ENCODE results near the gene SNRK.
A peak's percentile ranks its signal among the peaks of the same experiment; 100 is the strongest.

Gene SNRK, protein sequence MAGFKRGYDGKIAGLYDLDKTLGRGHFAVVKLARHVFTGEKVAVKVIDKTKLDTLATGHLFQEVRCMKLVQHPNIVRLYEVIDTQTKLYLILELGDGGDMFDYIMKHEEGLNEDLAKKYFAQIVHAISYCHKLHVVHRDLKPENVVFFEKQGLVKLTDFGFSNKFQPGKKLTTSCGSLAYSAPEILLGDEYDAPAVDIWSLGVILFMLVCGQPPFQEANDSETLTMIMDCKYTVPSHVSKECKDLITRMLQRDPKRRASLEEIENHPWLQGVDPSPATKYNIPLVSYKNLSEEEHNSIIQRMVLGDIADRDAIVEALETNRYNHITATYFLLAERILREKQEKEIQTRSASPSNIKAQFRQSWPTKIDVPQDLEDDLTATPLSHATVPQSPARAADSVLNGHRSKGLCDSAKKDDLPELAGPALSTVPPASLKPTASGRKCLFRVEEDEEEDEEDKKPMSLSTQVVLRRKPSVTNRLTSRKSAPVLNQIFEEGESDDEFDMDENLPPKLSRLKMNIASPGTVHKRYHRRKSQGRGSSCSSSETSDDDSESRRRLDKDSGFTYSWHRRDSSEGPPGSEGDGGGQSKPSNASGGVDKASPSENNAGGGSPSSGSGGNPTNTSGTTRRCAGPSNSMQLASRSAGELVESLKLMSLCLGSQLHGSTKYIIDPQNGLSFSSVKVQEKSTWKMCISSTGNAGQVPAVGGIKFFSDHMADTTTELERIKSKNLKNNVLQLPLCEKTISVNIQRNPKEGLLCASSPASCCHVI

GRCh38 chr3:43286115-43286840, at the start of gene SNRK:
Gene SNRK, plus strand, starts transcription at chr3:43286540. Its CDS starts 16,664 bp downstream, at chr3:43303204.
- peak within 1 kb of the TSS; percentile 73 for H3K27ac ChIP-seq
- peak within 1 kb of the TSS; percentile 66 for H3K4me3 ChIP-seq (ENCODE audit: low read depth, low read length)

DNA sequence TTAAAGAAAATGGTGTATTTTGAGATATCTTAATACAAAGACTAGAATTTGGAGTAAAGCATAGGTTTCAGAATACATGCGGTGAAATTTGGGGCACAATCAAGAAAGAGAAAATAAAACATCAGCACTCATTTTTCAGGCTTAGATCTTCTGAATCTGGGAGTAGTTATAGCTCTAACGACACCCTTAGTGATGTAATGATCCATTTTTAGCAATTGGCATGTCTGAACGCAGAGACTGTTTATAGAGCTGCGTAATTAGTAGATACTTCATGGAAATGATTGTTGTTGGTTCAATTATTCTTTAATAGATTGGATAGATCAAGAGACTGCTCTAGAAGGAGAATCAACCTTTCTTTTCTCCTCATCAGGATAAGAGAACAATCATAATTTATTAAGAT, 47.5 kb upstream of the SNRK start:
- no peak for DNase-seq
- no peaks in the 10 kb centered on the region for H3K36me3 ChIP-seq

More at GRCh38 chr3:43286115-43286840, at the start of gene SNRK:
- Histone ChIP-seq H3K36me3 (peaks cover 11% of the 10 kb centered on the region), H3K9me3 (ENCODE audit: severe bottlenecking) (no peaks in the 10 kb centered on the region), H3K27me3 (ENCODE audit: insufficient read depth, low read depth, severe bottlenecking) (no peaks in the 10 kb centered on the region)
- TF ChIP-seq, protein P1, sequence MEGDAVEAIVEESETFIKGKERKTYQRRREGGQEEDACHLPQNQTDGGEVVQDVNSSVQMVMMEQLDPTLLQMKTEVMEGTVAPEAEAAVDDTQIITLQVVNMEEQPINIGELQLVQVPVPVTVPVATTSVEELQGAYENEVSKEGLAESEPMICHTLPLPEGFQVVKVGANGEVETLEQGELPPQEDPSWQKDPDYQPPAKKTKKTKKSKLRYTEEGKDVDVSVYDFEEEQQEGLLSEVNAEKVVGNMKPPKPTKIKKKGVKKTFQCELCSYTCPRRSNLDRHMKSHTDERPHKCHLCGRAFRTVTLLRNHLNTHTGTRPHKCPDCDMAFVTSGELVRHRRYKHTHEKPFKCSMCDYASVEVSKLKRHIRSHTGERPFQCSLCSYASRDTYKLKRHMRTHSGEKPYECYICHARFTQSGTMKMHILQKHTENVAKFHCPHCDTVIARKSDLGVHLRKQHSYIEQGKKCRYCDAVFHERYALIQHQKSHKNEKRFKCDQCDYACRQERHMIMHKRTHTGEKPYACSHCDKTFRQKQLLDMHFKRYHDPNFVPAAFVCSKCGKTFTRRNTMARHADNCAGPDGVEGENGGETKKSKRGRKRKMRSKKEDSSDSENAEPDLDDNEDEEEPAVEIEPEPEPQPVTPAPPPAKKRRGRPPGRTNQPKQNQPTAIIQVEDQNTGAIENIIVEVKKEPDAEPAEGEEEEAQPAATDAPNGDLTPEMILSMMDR (IDR thresholded peaks at IDR 0.05; ENCODE audit: low read depth, low read length), result no peak
- peak; percentile 88 for DNase-seq

DNA sequence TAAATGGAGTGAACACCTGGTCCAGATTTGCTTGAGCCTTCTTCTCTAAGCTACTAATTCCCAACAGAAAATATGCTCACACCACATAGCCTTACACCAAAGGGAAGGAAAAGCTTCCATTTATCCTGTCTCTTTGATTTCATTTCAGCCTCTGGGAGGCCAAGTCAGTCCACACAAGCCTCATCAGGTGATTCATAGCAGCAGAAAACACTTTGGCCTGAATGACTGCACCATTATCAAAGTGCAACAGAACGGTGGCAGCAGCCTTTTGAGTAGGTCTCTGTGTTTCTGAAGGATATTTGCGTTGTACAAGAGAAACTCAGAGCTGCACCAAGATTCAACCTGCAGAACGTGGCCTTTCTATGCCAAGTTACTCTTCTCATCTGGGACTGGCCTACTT, 46.6 kb upstream of the SNRK start:
- H3K27ac ChIP-seq, result no peak overlapping the region

More for the DNA sequence above, 47.5 kb upstream of the SNRK start:
- no peak overlapping the region for H3K4me3 ChIP-seq (ENCODE audit: low read depth, low read length)
- H3K27ac ChIP-seq, result no peak overlapping the region
- peaks cover 10% of the 10 kb centered on the region for H3K9me3 ChIP-seq (ENCODE audit: severe bottlenecking)
- TF ChIP-seq, protein P1 (IDR thresholded peaks at IDR 0.05; ENCODE audit: low read depth, low read length), result no peak
- H3K27me3 ChIP-seq (ENCODE audit: insufficient read depth, low read depth, severe bottlenecking), result no peaks in the 10 kb centered on the region

DNA sequence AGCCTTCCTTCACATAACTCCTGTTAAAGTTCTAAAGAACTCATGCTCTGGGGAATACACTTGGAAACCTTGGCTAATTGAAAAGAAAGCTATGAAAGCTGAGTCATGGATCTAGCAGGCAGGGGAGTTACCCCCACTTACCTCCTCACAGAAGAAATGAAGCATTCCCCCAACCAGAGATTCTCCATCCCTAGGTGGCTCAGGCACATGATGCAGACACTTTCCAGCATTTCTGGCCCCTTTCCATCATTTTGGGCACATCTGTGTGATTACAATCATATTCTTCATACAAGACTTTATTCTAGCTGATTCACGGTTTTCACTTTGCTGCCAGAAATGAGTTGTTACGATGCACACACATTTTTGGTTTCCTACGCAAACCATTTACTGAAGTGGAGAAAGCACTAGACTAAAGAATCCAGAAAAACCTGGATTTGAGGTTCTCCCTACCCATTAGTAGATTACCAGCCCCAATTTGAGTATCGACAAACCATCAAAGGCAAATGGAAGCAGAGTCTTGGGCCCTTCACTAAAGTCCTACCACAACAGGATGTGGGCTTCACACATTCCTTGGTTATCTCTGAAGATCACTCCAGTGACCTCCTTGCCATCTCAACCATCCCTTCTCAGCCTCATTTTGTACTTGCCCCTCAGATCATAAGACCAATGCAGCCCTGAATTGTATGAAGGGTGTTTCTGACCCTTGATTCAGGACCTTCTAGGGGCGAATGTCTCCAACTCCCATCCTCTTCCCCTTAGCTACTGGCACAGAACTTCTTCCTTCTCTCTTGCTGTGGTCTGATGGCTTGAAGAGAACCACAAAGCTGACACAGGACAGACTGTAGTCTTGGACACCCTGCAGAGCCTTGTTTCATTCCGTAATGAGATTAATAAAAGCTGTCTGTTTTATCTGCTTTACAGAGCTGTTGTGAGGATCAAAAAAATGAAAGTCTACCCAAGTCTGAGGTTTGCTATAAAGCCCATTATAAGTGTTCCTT, 42.5 kb upstream of the SNRK start:
- Histone ChIP-seq H3K4me3 (ENCODE audit: low read depth, low read length) (no peak overlapping the region), H3K27ac (no peak overlapping the region), H3K36me3 (no peaks in the 10 kb centered on the region), H3K9me3 (ENCODE audit: severe bottlenecking) (peaks cover 10% of the 10 kb centered on the region), H3K27me3 (ENCODE audit: insufficient read depth, low read depth, severe bottlenecking) (no peaks in the 10 kb centered on the region)
- DNase-seq, result no peak
- TF ChIP-seq, protein P1 (IDR thresholded peaks at IDR 0.05; ENCODE audit: low read depth, low read length), result no peak

More for the DNA sequence above, 46.6 kb upstream of the SNRK start:
- Histone ChIP-seq H3K9me3 (ENCODE audit: severe bottlenecking) (peaks cover 10% of the 10 kb centered on the region), H3K36me3 (no peaks in the 10 kb centered on the region), H3K27me3 (ENCODE audit: insufficient read depth, low read depth, severe bottlenecking) (no peaks in the 10 kb centered on the region), H3K4me3 (ENCODE audit: low read depth, low read length) (no peak overlapping the region)
- DNase-seq, result no peak
- TF ChIP-seq, protein P1 (IDR thresholded peaks at IDR 0.05; ENCODE audit: low read depth, low read length), result no peak

DNA sequence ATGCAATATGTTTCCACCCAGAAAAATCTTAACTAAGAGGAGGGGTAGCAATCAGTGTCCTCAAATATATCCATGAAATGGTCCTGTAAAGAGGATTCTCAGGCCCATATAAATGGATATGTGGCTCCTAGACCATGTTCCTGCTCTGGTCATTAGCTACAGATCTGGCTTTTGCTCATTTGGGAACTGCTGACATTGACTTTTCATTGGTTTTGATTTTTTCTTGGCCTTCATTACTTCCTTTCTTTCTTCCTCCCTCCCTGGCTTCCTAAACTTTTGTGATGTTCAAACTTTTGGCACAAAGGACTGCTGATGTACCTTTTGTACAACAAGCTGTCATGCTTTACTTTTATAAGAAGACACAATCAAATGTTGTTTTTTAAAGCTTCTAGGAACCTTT, 41.6 kb upstream of the SNRK start:
- no peak overlapping the region for H3K4me3 ChIP-seq (ENCODE audit: low read depth, low read length)
- peaks cover 10% of the 10 kb centered on the region for H3K9me3 ChIP-seq (ENCODE audit: severe bottlenecking)
- DNase-seq, result no peak
- H3K27ac ChIP-seq, result no peak overlapping the region
- H3K27me3 ChIP-seq (ENCODE audit: insufficient read depth, low read depth, severe bottlenecking), result no peaks in the 10 kb centered on the region
- TF ChIP-seq, protein P1 (IDR thresholded peaks at IDR 0.05; ENCODE audit: low read depth, low read length), result no peak
- H3K36me3 ChIP-seq, result no peaks in the 10 kb centered on the region

Data from WERI-Rb-1 (cell line).